IgD-negative memory B cell (primary cell): ENCODE results near the gene UBAC2. TPM values are rescaled to one million over a fixed set of nuclear protein-coding genes. Genes with fewer than 3 reads are reported as not detected.

Experiments
- H3K27ac Mint-ChIP-seq, 3 donors: one replicate each; pipeline ENCODE4 v1.8.0; 2020 to 2022; ENCODE audit warnings: mild to moderate bottlenecking in 3 of 3, mixed read lengths in 3 of 3, moderate library complexity in 1 of 3
- H3K27me3 Mint-ChIP-seq: one replicate; pipeline ENCODE4 v1.8.0; 2021; ENCODE audit warnings: mixed read lengths
- H3K36me3 Mint-ChIP-seq: one replicate; pipeline ENCODE4 v1.8.0; 2020; ENCODE audit warnings: mild to moderate bottlenecking, mixed read lengths
- H3K4me1 Mint-ChIP-seq, 3 donors: one replicate each; pipeline ENCODE4 v1.8.0; 2020 to 2022; ENCODE audit warnings: mixed read lengths in 3 of 3, mild to moderate bottlenecking in 1 of 3
- H3K4me3 Mint-ChIP-seq, 4 donors: one replicate each; pipeline ENCODE4 v1.8.0; 2020 to 2022; ENCODE audit warnings: mild to moderate bottlenecking in 4 of 4, mixed read lengths in 4 of 4, moderate library complexity in 3 of 4
- H3K9me3 Mint-ChIP-seq, 3 donors: one replicate each; pipeline ENCODE4 v1.8.0; 2020 to 2021; ENCODE audit warnings: mixed read lengths in 3 of 3, mild to moderate bottlenecking in 1 of 3
- polyA plus RNA-seq: library from polyadenylated mRNA; unstranded; fragments of 300-500 nt; fragmentation: Illumina TruSeq; gene quantifications from one replicate; pipeline ENCODE4 v1.2.3, GENCODE V29; 2021

UBAC2 gene
- polyA plus RNA-seq, 1 donor from 2014 or later = 88.0 TPM

DNA sequence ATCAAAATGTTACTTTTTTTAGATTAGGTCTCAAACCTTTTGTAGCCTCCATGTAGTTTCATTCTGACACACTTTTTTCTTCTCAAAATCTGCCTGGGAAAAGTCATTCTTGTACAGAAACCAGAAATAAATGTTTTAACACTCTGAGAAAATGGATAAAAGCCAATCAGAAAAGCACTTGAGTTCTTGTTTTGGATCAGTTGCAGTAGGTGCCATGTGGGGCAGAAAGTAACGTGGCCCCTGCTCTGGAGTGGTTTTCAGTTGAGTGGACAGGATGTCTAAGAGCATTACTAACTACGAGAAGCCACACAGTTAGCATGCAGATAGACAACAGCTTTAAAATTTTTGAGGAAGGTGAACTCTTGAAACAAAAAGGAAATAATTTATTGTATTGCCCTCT, 87.4 kb downstream of the UBAC2 start:
- H3K27ac Mint-ChIP-seq = peak overlapping the region; percentile 26 to 88 (median 54)
- no peaks in the 10 kb centered on the region for H3K9me3 Mint-ChIP-seq
- H3K4me3 Mint-ChIP-seq = peak overlapping the region in 3 of 4 donors; percentile 48 to 76 (median 53)
- peaks cover 52 to 70% (median 60%) of the 10 kb centered on the region in 3 donors for H3K4me1 Mint-ChIP-seq
- H3K36me3 Mint-ChIP-seq = peaks cover 9% of the 10 kb centered on the region
- no peaks in the 10 kb centered on the region for H3K27me3 Mint-ChIP-seq

DNA sequence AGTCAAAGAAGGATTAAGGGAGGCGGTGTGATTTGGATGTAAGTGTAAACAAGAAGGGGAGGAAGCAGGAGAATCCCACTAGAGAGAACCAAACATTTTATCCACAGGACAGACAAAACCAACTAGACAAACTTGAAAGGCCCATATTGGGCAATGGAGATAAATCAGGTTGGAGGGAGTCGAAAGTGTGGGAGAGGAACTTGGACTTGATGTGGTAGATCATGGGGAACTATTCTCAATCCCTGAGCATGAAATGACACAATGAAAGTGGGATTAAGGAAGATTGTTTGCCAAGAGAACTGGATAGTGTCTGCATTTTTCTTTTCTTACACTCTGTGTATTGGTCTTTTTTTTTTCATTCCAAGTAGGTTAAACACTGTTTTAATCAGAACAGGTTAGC, 88.6 kb downstream of the UBAC2 start:
- H3K4me3 Mint-ChIP-seq = peak overlapping the region in 2 of 4 donors; percentile 75 to 76
- no peaks in the 10 kb centered on the region for H3K9me3 Mint-ChIP-seq
- peaks cover 61 to 74% (median 70%) of the 10 kb centered on the region in 3 donors for H3K4me1 Mint-ChIP-seq
- H3K36me3 Mint-ChIP-seq = peaks cover 13% of the 10 kb centered on the region
- no peaks in the 10 kb centered on the region for H3K27me3 Mint-ChIP-seq
- H3K27ac Mint-ChIP-seq = peak overlapping the region in 2 of 3 donors; percentile 76 to 82

DNA sequence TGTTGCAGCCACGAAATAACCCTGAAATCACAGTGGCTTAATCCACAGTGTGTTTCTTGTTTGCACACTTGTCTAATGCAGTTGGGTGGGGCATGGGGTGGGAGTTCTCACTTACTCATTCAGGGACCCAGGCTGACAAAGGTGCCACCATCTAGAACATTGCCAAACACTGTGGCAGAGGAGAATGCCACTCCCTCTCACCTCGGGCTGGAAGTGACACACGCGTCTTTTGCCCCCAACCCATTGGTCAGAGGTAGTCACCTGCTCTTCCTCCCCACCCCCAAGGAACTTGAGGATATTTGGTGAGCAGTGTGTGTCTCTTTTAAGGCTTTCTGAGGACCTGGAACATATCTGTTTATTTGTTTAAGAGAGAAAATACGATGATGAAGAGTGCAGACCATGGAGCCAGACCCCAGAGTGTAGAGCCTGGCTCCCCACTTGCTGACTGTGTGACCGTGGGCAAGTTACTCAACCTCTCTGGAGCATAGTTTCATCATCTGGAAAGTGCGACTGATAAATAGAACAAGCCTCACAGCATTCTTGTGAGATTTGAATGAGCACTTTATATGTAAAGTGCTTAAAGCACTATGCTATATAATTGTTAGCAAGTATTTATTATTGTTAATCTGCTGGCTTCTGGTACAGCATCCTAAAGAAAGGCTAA, 89.2 kb downstream of the UBAC2 start:
- Mint-ChIP-seq H3K4me1 (peaks cover 61 to 71% (median 67%) of the 10 kb centered on the region in 3 donors), H3K4me3 (no peak overlapping the region), H3K36me3 (peaks cover 14% of the 10 kb centered on the region), H3K9me3 (no peaks in the 10 kb centered on the region), H3K27ac (peak overlapping the region in 2 of 3 donors; percentile 75 to 91), H3K27me3 (no peaks in the 10 kb centered on the region)

DNA sequence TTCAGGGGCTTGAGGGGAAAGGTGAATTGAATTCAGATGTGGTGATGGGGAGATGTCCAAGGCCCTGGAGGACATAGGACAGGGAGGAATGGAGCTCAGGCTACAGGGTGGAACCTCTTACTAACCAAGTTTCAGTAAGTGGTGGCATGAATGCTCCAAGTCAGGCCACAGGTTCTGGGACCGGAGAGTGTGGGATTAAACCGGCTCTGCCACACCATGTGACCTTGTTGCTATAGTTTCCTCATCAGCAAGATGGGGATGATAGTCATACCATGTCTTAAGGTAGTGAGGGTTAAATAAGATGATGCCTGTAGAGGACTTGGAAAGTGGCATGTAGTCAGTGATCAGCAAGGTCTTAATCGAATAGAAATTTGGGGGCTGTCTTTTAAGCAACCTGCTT, 90.2 kb downstream of the UBAC2 start:
- H3K9me3 Mint-ChIP-seq = no peaks in the 10 kb centered on the region
- peaks cover 66 to 75% (median 73%) of the 10 kb centered on the region in 3 donors for H3K4me1 Mint-ChIP-seq
- peaks cover 14% of the 10 kb centered on the region for H3K36me3 Mint-ChIP-seq
- H3K27me3 Mint-ChIP-seq = no peaks in the 10 kb centered on the region
- peak overlapping the region in 2 of 3 donors; percentile 57 to 75 for H3K27ac Mint-ChIP-seq
- no peak overlapping the region for H3K4me3 Mint-ChIP-seq

DNA sequence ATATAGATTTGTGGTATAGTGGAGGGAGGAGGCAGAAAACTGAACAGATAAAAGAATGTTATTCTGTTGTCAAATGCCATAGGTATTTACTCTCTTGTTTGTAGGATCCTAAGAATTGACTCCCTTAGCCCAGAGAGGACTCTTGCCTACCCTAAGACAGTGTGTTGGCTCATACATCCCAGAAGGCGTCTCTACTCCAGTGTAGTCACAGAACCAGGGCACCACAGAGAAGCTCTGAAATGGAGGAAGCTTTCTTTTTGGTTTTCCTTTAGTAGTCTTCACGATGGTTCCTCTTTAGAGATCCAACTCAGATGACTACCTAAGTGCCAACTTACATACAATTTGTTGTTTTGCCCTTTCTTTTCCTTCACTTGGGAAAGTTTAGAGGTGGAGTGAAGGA, 92.5 kb downstream of the UBAC2 start:
- peak overlapping the region in 2 of 4 donors; percentile 36 to 57 for H3K4me3 Mint-ChIP-seq
- H3K27me3 Mint-ChIP-seq = no peaks in the 10 kb centered on the region
- H3K36me3 Mint-ChIP-seq = peaks cover 13% of the 10 kb centered on the region
- no peaks in the 10 kb centered on the region for H3K9me3 Mint-ChIP-seq
- H3K27ac Mint-ChIP-seq = peak overlapping the region; percentile 47 to 65 (median 55)
- H3K4me1 Mint-ChIP-seq = peaks cover 73 to 76% (median 75%) of the 10 kb centered on the region in 3 donors

DNA sequence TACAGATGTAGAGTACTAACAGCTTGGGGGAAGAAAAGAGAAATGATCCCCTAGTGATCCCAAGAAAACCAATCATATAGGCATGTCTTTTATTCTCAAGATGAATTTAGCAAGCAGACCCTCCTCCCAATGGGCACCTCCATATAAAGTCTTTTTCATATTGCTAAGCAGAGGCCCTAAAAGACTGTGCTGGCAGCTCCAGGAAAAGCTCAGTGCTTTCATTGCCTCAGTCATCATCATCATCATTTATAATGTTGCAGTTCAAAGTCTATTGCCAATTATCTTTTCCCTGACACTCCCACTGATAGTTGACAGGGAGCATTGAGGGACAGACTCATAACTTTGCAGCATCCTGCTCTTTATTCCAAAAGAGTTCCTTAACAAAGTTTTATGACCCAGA, 93.5 kb downstream of the UBAC2 start:
- peaks cover 69 to 73% (median 72%) of the 10 kb centered on the region in 3 donors for H3K4me1 Mint-ChIP-seq
- no peaks in the 10 kb centered on the region for H3K9me3 Mint-ChIP-seq
- peaks cover 13% of the 10 kb centered on the region for H3K36me3 Mint-ChIP-seq
- peak overlapping the region in 3 of 4 donors; percentile 37 to 87 (median 52) for H3K4me3 Mint-ChIP-seq
- peak overlapping the region in 2 of 3 donors; percentile 39 to 75 for H3K27ac Mint-ChIP-seq
- H3K27me3 Mint-ChIP-seq = no peaks in the 10 kb centered on the region

DNA sequence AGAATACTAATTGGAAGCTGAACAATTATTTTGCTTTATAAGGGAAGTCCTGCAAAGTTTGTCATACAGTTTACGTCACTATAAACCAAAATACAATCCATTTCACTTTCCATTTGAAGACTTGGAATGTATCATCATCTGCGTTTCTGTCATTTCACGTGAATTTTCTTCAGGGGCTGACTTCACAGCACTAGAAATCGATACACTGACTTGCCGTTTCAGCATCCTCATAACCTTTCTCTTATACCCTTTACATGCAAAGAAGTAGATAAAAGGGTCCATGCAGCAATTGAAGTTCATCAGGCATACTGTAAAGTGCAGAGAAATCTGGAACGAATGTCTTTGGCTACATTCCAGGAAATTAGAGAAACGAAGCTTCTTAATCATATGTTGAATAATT, 94.3 kb downstream of the UBAC2 start:
- Mint-ChIP-seq H3K4me3 (peak overlapping the region in 2 of 4 donors; percentile 69 to 93), H3K9me3 (no peaks in the 10 kb centered on the region), H3K27ac (peak overlapping the region; percentile 54 to 94 (median 80)), H3K27me3 (no peaks in the 10 kb centered on the region), H3K4me1 (peaks cover 69 to 73% (median 73%) of the 10 kb centered on the region in 3 donors), H3K36me3 (peaks cover 13% of the 10 kb centered on the region)

DNA sequence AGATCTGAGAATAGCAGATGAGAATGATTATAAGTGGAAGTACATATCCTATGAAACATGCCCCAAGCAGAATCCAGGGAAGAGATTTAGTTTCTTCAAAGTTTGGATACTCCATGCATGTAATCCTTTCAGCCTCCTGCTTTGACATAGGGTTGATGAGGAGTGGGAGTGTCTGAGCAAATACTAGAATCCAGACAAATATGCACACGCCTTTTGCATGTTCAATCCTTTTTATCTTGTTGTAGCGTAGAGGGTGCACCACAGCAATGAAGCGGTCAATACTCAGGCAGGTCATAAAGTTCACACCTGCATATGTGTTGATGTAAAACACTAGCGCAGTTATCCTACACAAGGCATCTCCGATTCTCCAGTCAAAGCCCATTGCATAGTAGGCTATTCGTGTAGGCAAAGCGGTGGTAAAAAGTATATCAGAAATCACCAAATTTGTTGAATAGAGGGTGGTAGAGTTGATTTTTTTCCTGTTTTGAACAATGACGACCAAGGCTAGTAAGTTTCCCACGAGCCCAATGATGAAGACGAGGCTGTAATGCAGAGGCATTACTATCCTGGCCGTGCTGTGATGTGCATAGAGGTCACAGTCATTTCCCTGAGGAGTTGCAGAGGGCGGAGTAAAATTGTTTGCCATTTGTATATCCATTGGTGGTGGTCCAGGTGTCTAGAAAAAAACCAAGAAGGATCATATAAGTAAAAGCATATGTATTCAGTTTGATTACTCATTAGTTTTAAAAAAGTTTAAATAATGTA, 95.0 kb downstream of the UBAC2 start:
- H3K36me3 Mint-ChIP-seq = peaks cover 14% of the 10 kb centered on the region
- no peaks in the 10 kb centered on the region for H3K9me3 Mint-ChIP-seq
- H3K4me3 Mint-ChIP-seq = peak overlapping the region; percentile 61 to 93 (median 69)

DNA sequence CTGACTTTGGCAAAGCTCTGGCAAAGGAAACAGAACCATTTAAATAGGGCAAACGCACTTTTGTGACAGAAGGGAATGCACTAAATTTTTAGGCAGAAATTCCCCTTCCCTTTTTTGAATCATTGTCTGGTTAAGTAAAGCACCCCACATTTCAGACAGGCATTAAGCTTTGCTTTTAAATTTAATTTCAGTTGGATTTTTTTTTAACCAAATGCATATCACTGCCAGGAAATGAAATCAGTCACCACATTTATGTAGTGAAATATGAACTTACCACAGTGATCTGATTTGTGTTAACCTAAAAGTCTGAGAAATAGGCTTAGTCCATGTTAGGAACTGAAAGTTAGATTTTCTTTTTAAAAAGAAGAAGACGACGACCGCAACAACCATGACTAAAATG, 95.7 kb downstream of the UBAC2 start:
- peaks cover 12% of the 10 kb centered on the region for H3K36me3 Mint-ChIP-seq
- H3K9me3 Mint-ChIP-seq = no peaks in the 10 kb centered on the region
- peak overlapping the region; percentile 80 to 94 (median 91) for H3K27ac Mint-ChIP-seq
- H3K4me1 Mint-ChIP-seq = peaks cover 68 to 73% (median 72%) of the 10 kb centered on the region in 3 donors
- H3K27me3 Mint-ChIP-seq = no peaks in the 10 kb centered on the region
- peak overlapping the region; percentile 75 to 96 (median 92) for H3K4me3 Mint-ChIP-seq

More for the DNA sequence above, 95.0 kb downstream of the UBAC2 start:
- Mint-ChIP-seq H3K27ac (peak overlapping the region; percentile 54 to 94 (median 80)), H3K27me3 (no peaks in the 10 kb centered on the region), H3K4me1 (peaks cover 69 to 75% (median 75%) of the 10 kb centered on the region in 3 donors)

DNA sequence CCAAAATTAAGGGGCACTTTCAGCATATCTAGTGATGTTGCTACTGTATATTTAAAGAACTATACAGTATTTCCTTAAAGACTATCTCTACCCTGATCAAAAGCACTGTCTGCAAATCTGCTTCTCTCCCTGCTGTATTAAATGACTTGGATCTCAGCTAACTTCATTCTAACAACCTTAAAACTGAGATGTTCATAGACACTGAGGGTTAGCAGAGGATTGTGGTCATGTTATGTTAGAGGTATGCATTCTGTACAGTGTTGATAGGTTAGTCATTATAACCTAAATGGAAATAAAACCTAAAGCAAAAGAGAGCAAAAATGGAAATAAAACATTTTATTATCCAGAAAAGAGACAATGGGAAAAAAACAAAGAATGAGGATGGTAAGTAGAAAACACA, 96.7 kb downstream of the UBAC2 start:
- H3K36me3 Mint-ChIP-seq = peaks cover 12% of the 10 kb centered on the region

DNA sequence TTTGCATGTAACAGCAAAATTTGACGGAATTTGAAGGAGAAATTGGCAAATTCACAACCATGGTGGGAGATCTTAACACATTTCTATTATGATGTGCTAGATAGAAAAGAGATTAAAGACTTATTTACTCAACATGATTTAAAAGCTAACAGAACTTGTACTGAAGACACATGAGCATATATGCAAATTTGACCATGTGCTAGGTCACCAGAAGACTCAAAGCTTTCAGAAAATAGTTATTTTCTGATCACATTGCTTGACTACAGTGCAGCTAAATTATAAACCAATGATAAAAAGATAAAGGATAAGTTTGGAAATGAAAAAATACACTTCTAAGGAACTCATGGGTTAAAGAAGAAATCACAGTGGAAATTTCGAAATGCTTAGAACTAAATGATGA, 97.4 kb downstream of the UBAC2 start:
- H3K36me3 Mint-ChIP-seq = peaks cover 12% of the 10 kb centered on the region

More for the DNA sequence above, 96.7 kb downstream of the UBAC2 start:
- Mint-ChIP-seq H3K4me3 (peak overlapping the region; percentile 69 to 96 (median 92)), H3K27me3 (no peaks in the 10 kb centered on the region), H3K27ac (peak overlapping the region; percentile 80 to 94 (median 90)), H3K9me3 (no peaks in the 10 kb centered on the region), H3K4me1 (peaks cover 71 to 79% (median 75%) of the 10 kb centered on the region in 3 donors)

DNA sequence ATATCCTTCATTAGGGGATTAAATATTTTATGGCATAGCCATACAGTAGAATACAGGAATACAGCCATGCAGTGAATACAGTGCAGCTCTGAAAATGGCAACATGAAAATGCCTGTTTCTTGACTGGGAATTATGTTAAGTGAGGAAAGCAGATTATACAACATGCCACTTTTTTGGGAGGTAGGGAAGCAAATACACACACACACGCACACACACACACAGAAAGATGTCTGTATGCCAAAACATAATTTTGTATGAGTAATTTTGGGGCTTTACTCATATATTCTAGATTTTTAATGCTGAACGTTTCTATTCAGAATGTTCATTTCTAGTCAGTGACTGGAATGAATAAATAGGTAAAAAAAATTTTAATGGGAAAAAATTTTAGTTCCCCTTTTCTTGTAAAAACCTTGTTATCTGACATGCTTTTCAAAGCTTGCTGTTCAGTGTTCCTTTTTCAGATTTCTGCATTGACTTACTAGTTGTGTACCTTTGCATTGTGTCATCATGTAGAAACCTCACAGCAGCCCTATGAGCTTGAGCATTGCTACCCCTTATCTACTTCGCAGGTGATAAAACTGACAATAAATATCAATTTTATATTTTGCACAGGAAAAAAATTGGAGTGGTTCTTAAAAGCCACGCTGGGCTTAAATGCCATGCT, 98.7 kb downstream of the UBAC2 start:
- Mint-ChIP-seq H3K9me3 (no peaks in the 10 kb centered on the region), H3K36me3 (peaks cover 16% of the 10 kb centered on the region), H3K27ac (peak overlapping the region; percentile 81 to 84 (median 83)), H3K4me3 (peak overlapping the region; percentile 56 to 91 (median 83)), H3K27me3 (no peaks in the 10 kb centered on the region), H3K4me1 (peaks cover 72 to 80% (median 79%) of the 10 kb centered on the region in 3 donors)

More for the DNA sequence above, 97.4 kb downstream of the UBAC2 start:
- Mint-ChIP-seq H3K9me3 (no peaks in the 10 kb centered on the region), H3K27ac (peak overlapping the region; percentile 80 to 94 (median 90)), H3K4me1 (peaks cover 74 to 79% (median 79%) of the 10 kb centered on the region in 3 donors), H3K4me3 (peak overlapping the region; percentile 69 to 96 (median 92)), H3K27me3 (no peaks in the 10 kb centered on the region)

DNA sequence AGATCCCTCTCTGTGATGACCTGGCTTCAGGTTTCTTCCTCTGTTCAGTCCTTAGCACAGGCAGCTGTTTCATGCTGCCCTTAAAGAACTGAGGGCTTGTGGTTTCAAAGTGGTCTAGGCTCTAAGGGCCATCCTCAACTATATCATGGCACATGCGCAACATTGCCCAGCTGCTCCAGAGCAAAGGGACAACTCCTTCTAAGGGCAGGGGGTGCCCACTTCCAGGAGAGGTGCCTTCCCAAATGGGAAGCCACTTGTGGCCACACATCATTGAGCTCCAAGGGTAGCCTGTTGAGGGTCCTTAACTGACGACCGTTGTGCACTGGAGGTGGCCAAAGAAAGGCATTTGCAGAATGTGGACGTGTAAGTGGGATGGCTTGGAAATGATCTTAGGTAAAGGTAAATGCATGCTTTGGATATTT, 99.3 kb downstream of the UBAC2 start:
- H3K36me3 Mint-ChIP-seq = peaks cover 21% of the 10 kb centered on the region

DNA sequence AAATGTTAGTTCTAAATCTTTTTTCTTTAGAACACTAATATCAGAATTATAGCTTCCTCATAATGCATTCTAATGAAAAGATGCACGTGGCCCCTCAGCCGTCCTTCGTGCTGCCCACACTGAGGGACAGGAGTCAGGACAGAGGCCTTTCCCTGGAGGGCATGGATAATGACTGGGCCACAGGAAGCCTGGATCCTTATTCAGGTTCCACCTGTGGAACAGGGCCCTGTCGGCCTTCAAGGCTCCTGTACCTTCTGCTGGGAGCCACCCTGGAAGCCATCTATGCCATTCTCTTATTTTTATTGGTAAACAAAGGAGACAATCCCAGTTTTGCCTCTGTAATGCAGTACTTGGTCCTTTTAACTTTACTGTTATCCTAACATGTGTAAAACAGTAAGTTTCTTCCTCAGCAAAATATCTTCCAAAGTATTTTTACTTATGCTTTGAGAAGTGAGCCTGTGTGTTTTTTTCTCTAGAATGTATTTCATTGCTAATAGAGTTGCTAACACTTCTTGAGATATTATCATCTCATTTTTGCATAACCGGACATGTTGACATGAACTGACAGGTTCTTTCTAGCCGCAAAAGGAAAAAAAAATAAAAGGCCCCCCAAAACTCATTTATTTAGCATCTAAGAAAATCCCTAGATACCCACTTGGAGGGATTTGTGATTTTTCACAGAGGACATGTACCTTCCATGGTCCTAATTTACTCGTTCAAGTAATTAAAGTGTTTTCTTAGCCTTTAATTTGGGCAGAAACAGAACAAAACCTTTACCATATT, 100.6 kb downstream of the UBAC2 start:
- peaks cover 22% of the 10 kb centered on the region for H3K36me3 Mint-ChIP-seq

More for the DNA sequence above, 99.3 kb downstream of the UBAC2 start:
- Mint-ChIP-seq H3K27me3 (no peaks in the 10 kb centered on the region), H3K27ac (peak overlapping the region; percentile 79 to 83 (median 81)), H3K4me1 (peaks cover 70 to 81% (median 78%) of the 10 kb centered on the region in 3 donors), H3K4me3 (peak overlapping the region; percentile 56 to 91 (median 83)), H3K9me3 (no peaks in the 10 kb centered on the region)

More for the DNA sequence above, 100.6 kb downstream of the UBAC2 start:
- no peaks in the 10 kb centered on the region for H3K9me3 Mint-ChIP-seq
- peaks cover 59 to 71% (median 66%) of the 10 kb centered on the region in 3 donors for H3K4me1 Mint-ChIP-seq
- H3K4me3 Mint-ChIP-seq = peak overlapping the region; percentile 76 to 88 (median 78)
- no peaks in the 10 kb centered on the region for H3K27me3 Mint-ChIP-seq
- peak overlapping the region; percentile 85 to 94 (median 88) for H3K27ac Mint-ChIP-seq
